Mesodermal cell (in vitro differentiated cells): ENCODE data around the gene ABCD1.

Experiments used
- H3K27ac ChIP-seq: 2 replicates; pipeline ENCODE4 v1.7.0; 2013; ENCODE audit warnings: mild to moderate bottlenecking, low read depth, low read length, moderate library complexity; ENCODE audit not compliant: severe bottlenecking
- H3K36me3 ChIP-seq: 2 replicates; pipeline ENCODE4 v1.7.1; 2013; ENCODE audit warnings: mild to moderate bottlenecking, low read length, moderate library complexity; ENCODE audit not compliant: control insufficient read depth, insufficient read depth
- H3K4me1 ChIP-seq: one replicate; pipeline ENCODE4 v1.7.1; 2013; ENCODE audit warnings: mild to moderate bottlenecking, low read length; ENCODE audit not compliant: insufficient read depth, control insufficient read depth, poor library complexity, severe bottlenecking
- H3K4me3 ChIP-seq: 2 replicates; pipeline ENCODE4 v1.7.0; 2013; ENCODE audit warnings: low read length, control low read depth, mild to moderate bottlenecking; ENCODE audit not compliant: insufficient read depth, poor library complexity, severe bottlenecking; ENCODE audit errors: extremely low read depth
- H3K9me3 ChIP-seq: 2 replicates; pipeline ENCODE4 v1.7.1; 2013; ENCODE audit warnings: mild to moderate bottlenecking, low read length, moderate library complexity; ENCODE audit not compliant: control insufficient read depth
- WGBS, 2 experiments: methylation state at CpG; one replicate each; pipeline ENCODE4 v1.1.5; 2013; ENCODE audit warnings: missing lambda C conversion rate in 2 of 2; ENCODE audit not compliant: insufficient coverage in 2 of 2; 5-methylcytosine and 5-hydroxymethylcytosine counted together

Gene ABCD1

DNA sequence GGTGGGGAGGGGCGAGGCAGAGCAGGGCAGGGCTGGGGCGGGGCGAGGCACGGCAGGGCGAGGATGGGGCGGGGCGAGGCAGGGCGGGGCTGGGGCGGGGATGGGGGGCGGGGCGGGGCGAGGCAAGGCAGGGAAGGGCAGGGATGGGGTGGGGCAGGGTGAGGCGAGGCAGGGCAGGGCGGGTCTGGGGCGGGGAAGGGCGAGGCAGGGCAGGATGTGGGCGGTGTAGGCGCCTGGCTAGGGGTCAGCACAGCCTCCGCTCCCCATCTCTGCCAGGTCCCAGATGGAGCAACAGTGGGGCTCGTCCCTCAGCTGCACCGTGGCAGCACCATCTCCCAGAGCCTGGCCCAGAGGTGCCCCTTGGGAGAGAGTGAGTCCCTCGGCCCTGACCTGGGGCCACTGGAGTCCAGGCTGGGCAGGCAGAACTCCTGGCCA lies 52.0 kb downstream of the ABCD1 start:
- Histone ChIP-seq H3K9me3 (no peaks in the 10 kb centered on the region), H3K27ac (no peak overlapping the region), H3K4me3 (no peak overlapping the region), H3K4me1 (no peaks in the 10 kb centered on the region), H3K36me3 (no peaks in the 10 kb centered on the region)
- 100% methylated on average over 3 of the region's 22 CpGs for WGBS, 2 experiments

DNA sequence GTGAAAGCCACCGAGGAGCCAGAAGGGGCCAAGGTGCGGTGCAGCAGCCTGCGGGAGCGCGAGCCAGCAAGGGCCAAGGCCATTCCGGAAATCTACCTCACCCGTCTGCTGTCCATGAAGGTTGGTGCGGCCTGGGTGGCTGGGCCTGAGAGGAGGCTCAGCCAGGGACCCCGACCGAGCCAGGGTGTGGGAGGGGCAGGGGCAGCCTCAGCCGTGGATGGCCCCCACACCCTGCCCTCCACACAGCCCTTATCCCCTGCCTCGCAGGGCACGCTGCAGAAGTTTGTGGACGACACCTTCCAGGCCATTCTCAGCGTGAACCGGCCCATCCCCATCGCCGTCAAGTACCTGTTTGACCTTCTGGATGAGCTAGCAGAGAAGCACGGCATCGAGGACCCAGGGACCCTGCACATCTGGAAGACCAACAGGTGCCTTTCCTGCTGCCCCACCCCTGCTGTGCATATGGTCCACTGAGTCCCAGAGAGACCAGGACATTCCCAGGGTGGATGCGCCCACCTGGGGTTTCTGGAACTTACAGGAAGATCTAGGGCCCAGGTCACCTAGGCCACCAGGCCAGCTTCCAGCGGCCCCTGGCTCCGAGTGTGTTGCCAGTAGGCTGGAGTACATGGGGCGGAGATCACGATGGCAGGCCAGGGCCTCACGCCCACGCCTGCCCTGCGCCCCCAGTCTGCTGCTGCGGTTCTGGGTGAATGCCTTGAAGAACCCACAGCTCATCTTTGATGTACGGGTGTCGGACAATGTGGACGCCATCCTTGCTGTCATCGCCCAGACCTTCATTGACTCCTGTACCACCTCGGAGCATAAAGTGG lies 52.8 kb downstream of the ABCD1 start:
- Histone ChIP-seq H3K4me3 (no peak overlapping the region), H3K36me3 (no peaks in the 10 kb centered on the region), H3K27ac (no peak overlapping the region), H3K4me1 (no peaks in the 10 kb centered on the region), H3K9me3 (no peaks in the 10 kb centered on the region)
- 95 to 96% methylated on average over 8 to 19 of the region's 34 CpGs for WGBS, 2 experiments

DNA sequence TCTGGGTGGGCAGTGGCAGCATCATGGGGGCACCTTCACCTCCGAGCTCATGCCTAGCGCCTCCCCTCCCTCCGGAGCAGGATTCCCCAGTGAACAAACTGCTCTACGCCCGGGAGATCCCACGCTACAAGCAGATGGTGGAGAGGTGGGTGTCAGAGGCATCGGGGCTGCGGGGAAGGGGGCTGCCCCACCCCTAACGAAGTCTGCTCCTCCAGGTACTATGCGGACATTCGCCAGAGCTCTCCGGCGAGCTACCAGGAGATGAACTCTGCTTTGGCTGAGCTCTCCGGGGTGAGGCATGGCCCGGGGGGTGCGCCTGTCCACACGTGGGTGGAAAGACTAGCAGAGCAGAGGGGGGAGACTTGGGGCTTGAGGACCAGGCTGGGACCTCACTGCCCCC lies 53.5 kb downstream of the ABCD1 start:
- Histone ChIP-seq H3K4me1 (no peaks in the 10 kb centered on the region), H3K27ac (no peak overlapping the region), H3K36me3 (no peaks in the 10 kb centered on the region), H3K9me3 (no peaks in the 10 kb centered on the region), H3K4me3 (no peak overlapping the region)
- WGBS, 2 experiments = 80 to 91% methylated on average over 1 to 6 of the region's 17 CpGs

DNA sequence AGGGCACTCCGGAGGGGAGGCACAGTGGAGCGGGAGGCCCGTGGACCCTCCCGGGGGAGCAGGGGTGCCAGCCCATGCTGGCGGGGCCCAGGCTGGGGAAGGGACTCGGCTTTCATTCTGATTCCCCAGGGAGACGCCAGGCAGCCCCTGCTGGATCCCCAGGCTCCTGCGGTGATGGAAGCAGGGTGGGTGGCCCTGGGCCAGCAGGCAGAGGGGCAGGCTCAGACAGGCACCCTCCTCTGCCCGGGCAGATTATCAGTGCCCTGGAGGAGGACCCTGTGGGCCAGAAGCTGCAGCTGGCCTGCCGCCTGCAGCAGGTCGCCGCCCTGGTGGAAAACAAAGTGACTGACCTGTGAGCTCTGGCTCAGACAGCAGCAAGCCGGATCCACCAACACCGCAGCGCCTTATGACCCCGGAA lies 54.0 kb downstream of the ABCD1 start:
- H3K9me3 ChIP-seq = no peaks in the 10 kb centered on the region
- WGBS, 2 experiments = 93 to 100% methylated on average over 2 to 8 of the region's 16 CpGs

DNA sequence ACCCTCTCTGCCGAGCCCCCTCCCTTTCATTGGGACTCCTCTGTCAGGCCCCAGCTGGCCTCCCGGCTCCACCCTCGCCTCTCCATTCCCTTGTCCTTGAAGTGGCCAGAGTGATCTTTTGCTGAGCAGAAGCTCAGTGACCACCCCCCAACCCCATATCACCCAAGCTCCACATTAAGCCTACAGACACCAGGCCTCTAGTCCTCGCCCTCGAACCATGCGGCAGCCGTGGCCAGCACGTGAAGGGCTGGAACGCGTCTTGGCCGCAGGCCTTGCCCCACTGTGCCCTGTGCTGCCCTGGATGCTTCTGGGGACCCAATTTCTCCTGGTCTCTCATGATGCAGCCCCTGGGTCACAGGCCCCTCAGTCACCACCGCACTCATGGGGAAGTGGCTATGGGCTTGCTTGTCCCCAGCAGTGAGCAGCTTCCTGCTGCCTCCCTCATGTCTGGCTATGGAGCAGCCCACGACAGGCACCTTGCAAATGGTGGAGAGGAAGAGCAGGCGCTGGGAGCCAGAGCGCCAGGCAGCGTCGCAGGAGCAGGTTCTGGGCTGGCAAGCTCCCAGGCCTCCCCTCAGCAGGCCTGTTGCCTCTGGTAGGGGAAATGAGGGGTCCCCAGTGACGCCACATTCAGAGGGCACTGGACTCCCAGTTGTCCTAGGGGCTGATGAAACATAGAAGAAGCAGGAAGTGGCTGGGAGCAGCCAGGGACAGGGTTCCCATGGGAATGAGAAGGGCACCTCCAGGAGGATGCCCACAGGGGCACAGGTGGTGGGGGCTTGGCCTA lies 55.4 kb downstream of the ABCD1 start:
- no peaks in the 10 kb centered on the region for H3K9me3 ChIP-seq
- 95 to 100% methylated on average over 1 to 14 of the region's 18 CpGs for WGBS, 2 experiments
- H3K4me1 ChIP-seq = no peaks in the 10 kb centered on the region
- H3K27ac ChIP-seq = no peak overlapping the region
- H3K4me3 ChIP-seq = no peak overlapping the region
- H3K36me3 ChIP-seq = no peaks in the 10 kb centered on the region

More for the DNA sequence above, 54.0 kb downstream of the ABCD1 start:
- Histone ChIP-seq H3K27ac (no peak overlapping the region), H3K4me3 (no peak overlapping the region), H3K4me1 (no peaks in the 10 kb centered on the region), H3K36me3 (no peaks in the 10 kb centered on the region)

DNA sequence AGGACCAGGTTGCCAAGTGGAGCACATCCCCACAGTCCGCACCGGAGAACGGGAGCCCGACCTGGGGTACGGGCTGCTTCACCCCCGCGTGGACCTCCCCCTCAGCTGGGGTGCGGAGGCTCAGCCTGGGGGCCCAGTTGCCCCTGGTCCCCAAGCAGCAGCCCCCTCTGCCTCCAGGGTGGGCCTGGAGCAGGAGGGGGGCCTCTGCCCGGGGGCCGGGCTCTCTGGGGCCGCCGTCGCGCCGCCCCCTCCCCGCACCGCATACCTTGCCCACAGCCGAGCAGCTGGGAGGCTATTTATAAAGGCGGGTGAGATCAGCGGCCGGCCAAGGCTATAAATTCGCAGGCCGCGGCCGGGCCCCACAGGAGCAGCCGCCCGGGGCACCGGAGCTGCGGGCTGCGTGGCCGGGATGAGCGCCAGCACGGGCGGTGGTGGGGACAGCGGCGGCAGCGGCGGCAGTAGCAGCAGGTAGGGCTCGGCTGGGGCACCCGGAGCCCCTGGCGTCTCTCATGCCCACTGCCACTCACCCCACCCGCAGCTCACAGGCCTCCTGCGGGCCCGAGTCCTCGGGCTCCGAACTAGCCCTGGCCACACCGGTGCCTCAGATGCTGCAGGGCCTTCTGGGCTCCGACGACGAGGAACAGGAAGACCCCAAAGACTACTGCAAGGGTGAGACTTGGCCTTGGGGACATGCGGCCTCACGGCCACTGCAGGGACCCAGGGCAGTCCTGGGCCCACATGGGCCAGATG lies 56.2 kb downstream of the ABCD1 start, which contains the start of gene SRPK3:
SRPK3 (plus strand) TSS at position 364 of the 750 bp plus-strand sequence; CDS start at position 410, 46 bp downstream.
- Histone ChIP-seq H3K9me3 (no peaks in the 10 kb centered on the region), H3K4me3 (no peak within 1 kb of the TSS), H3K27ac (no peak within 1 kb of the TSS), H3K4me1 (no peaks in the 10 kb centered on the region), H3K36me3 (no peaks in the 10 kb centered on the region)
- 82 to 93% methylated on average over 18 to 25 of the region's 52 CpGs for WGBS, 2 experiments

DNA sequence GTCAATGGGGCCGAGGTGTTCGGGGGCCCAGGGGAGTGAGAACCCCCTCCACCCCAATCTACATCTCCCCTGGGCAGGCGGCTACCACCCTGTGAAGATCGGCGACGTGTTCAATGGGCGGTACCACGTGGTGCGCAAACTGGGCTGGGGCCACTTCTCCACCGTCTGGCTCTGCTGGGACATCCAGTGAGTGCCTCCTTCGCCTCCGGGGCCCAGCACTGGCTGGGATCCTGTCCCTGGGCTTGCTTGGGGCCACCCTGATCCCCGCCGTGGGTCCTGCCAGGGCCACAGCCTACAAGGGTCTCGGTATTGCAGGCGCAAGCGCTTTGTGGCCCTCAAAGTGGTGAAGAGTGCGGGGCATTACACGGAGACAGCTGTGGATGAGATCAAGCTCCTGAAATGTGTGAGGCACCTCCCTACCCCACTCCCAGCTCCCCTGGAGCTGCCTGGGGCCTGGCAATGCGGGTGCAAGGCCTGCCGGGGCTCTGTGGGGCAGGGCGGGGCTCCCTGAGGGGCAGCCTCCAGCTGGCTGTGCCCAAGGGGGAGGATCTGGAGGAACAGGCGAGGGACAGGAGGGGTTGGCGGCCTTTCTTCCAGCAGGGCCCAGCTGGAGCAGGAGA lies 56.9 kb downstream of the ABCD1 start:
- Histone ChIP-seq H3K27ac (no peak overlapping the region), H3K4me1 (no peaks in the 10 kb centered on the region), H3K36me3 (no peaks in the 10 kb centered on the region), H3K4me3 (no peak overlapping the region), H3K9me3 (no peaks in the 10 kb centered on the region)
- WGBS, 2 experiments = 88 to 97% methylated on average over 4 to 9 of the region's 24 CpGs

DNA sequence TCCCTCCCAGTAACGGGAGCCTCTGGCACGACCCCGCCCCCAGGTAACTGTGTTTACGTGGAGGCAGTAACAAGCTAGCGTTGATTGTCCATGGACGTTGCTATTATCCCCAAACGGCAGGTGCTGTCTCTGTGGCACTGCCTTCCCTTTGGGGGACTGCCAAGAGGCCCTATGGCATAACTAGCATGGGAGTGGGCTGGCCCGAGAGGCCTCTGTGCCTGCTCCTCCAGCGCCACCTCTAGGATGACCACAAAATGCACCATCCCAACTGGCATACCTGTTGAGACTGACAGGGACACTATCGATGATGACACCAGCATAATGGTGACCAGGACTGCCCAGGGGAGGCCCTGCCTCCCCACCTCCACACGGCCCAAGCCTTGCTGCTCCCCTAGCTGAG lies 57.7 kb downstream of the ABCD1 start:
- WGBS, 2 experiments = 88 to 92% methylated on average over 2 to 3 of the region's 11 CpGs
- H3K27ac ChIP-seq = no peak overlapping the region

DNA sequence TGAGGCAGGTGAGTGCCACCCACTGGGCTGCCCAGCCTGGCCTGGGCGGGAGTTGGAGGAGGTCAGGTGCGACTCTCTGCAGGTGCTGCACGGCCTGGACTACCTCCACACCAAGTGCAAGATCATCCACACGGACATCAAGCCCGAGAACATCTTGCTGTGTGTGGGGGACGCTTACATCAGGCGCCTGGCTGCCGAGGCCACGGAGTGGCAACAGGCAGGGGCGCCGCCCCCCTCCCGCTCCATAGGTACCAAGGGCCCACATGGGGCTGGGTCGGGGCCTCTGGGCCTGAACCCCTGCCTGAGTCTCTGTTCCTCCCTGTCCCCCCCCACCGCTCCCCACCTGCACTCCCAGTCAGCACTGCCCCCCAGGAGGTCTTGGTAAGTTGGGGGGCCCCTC lies 58.2 kb downstream of the ABCD1 start:
- 97% methylated on average over 5 of the region's 14 CpGs; no CpG with 5 or more reads in 1 of the 2 experiments for WGBS, 2 experiments
- Histone ChIP-seq H3K4me1 (no peaks in the 10 kb centered on the region), H3K4me3 (no peak overlapping the region), H3K27ac (no peak overlapping the region), H3K36me3 (peaks cover 9% of the 10 kb centered on the region), H3K9me3 (no peaks in the 10 kb centered on the region)

More for the DNA sequence above, 57.7 kb downstream of the ABCD1 start:
- no peak overlapping the region for H3K4me3 ChIP-seq
- peaks cover 4% of the 10 kb centered on the region for H3K36me3 ChIP-seq
- no peaks in the 10 kb centered on the region for H3K4me1 ChIP-seq
- H3K9me3 ChIP-seq = no peaks in the 10 kb centered on the region

DNA sequence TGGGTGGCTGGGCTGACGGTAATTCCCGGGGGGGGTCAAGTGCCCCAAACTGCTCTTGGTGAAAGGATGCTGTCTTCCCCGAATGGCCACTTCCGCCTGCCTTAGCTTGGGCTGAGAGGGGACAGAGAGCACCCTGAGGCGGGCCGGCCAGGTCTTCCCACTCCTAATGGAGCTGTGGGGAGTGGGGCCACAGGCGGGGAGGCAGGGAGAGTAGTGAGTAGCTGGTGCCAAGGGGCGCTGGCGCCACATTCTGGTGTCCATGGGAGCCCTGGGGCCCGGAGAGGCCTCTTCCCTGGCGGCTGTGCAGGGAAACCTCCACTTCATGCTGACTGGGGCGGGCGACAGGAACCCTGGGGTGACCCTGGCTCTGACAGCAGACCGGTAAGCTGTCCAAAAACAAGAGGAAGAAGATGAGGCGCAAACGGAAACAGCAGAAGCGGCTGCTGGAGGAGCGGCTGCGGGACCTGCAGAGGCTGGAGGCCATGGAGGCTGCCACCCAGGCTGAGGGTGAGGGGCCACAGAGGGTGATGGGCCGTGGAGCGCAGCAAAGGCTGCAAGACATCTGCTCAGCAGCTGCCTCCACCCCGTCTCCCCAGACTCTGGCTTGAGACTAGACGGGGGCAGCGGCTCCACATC lies 58.8 kb downstream of the ABCD1 start:
- WGBS, 2 experiments = 91 to 100% methylated on average over 5 to 11 of the region's 24 CpGs
- H3K9me3 ChIP-seq = no peaks in the 10 kb centered on the region
- H3K27ac ChIP-seq = no peak overlapping the region
- peaks cover 9% of the 10 kb centered on the region for H3K36me3 ChIP-seq
- H3K4me1 ChIP-seq = no peaks in the 10 kb centered on the region
- H3K4me3 ChIP-seq = no peak overlapping the region
